Colon (tissue), 2 donors: ENCODE results near the gene ZNF800.

Experiments used
- FAIRE-seq: peaks from 2 replicates; lab custom pipeline; 2012; peaks lifted over from hg19 to GRCh38; lab: Jason Lieb, UNC
- donor health status: control.
- donor health status: control.

ZNF800 gene

DNA sequence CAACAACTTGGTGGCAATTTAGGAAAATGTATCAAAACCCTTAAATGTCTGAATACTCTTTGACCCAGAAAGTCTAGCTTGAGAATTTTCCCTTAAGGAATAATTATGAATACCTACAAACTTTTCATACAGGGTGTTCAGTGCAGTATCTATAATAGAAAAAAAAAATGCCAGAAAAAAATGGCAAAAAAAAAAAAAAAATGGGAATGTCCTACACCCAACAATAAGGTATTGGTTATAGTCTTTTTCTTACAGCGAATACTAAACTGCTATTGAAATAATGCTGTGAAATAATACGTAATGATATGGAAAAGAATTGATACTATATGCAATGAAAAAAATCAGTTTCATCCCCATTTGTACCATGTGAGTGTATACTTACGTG, 44.3 kb downstream of the ZNF800 start:
- FAIRE-seq, result no peak

- FAIRE-seq, result no peak
These were observed 44.8 kb downstream of the ZNF800 start for GRCh38 chr7:127347567-127348246.

- no peak for FAIRE-seq
These were observed 45.8 kb downstream of the ZNF800 start for GRCh38 chr7:127346575-127347256.

- no peak for FAIRE-seq
These were observed 49.9 kb downstream of the ZNF800 start for GRCh38 chr7:127342596-127342995.

GRCh38 chr7:127338122-127338521, 54.4 kb downstream of the ZNF800 start:
- FAIRE-seq, result no peak

- no peak for FAIRE-seq
These were observed 54.9 kb downstream of the ZNF800 start for GRCh38 chr7:127337581-127337980.

DNA sequence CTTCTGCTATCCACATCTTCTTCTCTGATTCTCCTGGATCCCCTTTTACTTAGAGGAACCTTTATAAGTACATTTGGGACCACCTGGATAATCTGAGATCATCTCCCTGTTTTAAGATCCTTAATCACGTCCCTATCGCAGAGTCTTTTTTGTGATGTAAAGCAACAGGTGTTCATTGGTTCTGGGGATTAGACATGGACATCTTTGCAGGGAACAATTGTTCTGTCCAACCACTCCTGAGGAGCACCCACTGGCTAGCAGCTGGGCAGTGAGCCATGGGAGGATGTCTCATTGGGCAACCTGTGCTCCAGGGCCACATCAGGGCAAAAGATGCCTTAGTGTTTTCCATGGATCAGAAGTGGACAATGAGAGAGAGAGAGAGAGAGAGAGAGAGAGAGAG, 56.0 kb downstream of the ZNF800 start:
- no peak for FAIRE-seq

DNA sequence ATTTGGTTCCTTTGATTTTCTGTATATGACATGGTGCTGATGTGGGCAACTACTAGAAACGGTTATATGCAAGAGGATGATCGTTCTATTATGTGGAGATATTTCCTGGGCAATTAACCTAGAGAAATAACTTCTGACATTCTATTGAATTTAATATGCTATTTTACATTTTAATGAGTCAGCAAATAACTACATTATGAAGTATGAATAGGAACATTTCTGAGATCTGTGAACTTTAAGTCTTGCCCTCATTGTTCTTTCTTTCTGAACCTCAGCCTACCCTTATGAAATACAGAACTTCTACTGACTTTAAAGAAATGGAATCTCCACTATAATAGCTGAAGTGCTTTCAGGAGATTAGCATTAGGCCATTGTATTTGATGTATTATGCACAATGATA, 59.6 kb downstream of the ZNF800 start:
- FAIRE-seq, result no peak

DNA sequence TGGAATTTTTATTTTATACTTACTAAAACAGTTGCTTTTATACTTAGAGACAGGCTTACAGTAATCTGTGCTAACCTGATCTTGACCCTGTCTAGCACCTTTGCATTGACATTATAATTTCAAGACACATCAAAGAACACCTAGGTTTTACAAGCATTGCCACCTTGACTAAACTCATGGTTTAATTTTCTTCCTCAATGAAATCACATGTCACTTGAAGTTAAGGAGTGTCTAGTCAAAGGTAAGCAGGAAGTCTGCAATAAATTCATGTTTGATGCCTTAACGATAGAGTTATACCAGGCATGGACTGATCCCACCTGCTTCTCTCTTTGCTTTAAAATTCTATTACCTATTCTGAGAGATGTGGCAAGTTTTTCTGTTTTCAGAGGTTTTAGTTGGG, 62.4 kb downstream of the ZNF800 start:
- FAIRE-seq, result no peak

GRCh38 chr7:127322832-127323493, 69.5 kb downstream of the ZNF800 start:
- no peak for FAIRE-seq

GRCh38 chr7:127322351-127322750, 70.2 kb downstream of the ZNF800 start:
- no peak for FAIRE-seq

- no peak for FAIRE-seq
These were observed 71.5 kb downstream of the ZNF800 start for GRCh38 chr7:127320974-127321373.
